SHP77 treated with DMSO at 0.1 percent for 48 hours (cell line): ENCODE data around the gene TNFRSF4.

ENCODE experiments used
- DNase-seq: peaks from one replicate; lab custom pipeline; 2025; lab: John Stamatoyannopoulos, UW

The TNFRSF4 gene

DNA sequence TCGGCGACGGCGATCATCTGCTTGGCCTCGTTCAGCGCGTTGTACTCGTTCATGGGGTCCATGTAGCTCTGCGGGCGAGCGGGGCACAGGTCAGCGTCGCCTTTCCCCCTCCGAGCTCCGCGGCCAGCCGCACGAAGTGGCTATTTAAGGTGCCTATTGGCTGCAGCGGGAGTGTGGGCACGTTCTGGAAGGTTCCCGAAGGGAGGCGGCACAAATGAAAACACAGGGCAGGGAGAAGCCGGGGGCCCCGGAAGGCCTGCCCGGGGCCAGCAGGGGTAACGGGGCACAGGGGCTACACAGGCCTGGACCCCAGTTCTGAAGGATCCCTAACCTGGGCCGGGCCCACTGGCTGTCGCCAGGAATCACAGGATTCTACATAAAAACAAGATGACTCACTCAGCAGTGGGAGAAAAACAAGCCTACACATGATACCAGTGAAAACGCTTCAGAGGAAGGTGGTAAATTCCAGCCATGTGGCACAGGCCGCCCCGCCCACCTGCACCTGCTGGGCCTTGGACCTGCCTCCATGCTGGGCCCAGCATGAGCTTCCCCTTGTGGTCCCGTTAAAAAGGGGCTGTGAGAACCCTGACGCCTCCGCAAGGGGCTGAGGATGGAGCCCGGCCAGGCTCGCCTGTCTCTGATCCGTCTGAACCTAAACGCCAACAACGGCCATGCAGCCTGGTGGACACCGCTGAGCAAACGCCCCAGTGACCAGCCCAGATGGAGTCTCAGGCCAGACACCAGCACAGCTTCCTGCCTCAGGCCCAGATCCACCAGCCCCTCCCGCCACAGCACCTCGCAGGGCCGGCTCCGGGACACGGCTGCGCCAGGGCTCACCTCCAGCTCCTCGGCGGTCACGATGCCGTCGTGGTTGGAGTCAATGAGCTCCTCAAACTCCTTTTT, 3.9 kb upstream of the TNFRSF4 start:
- no peak for DNase-seq

DNA sequence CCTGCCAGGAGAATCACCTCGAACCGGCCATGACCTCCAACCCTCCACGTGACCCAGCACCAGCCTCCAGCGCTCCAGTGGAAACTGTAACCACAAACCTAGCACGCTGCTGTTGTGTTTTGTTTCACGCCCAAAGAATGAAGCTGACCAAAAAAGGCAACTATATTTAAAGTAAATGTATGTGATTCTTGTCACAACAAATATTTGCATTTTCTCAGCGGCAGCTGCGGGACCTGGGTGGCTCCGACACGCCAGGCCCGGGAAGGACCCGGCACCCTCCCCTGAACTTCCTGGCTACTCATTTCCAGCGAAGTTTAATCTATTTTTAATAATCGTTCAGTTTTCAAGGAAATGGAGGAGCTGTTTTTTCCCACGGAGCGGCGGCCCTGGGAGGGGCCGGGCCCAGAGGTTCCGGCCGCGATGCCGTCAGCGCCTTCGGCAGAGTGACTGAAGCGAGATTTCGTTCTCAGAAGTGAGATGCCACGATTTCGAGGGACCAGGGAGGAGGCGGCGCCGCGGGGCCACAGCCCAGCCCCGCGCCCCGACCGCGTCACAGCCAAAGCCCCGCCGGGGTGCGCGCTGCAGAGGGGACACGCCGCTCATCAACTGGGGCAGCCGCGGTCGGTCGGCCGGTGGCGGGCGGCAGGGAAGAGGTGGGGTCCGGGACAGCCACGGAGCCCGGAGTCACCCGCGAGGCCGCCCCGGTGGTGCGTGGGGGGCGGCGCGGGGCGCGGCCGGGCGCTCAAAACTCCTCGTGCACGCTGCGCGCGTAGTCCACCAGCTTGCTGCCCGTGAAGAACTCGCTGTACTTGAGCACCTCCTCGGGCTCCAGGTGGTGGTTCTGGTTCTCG, 3.0 kb upstream of the TNFRSF4 start:
- no peak for DNase-seq

DNA sequence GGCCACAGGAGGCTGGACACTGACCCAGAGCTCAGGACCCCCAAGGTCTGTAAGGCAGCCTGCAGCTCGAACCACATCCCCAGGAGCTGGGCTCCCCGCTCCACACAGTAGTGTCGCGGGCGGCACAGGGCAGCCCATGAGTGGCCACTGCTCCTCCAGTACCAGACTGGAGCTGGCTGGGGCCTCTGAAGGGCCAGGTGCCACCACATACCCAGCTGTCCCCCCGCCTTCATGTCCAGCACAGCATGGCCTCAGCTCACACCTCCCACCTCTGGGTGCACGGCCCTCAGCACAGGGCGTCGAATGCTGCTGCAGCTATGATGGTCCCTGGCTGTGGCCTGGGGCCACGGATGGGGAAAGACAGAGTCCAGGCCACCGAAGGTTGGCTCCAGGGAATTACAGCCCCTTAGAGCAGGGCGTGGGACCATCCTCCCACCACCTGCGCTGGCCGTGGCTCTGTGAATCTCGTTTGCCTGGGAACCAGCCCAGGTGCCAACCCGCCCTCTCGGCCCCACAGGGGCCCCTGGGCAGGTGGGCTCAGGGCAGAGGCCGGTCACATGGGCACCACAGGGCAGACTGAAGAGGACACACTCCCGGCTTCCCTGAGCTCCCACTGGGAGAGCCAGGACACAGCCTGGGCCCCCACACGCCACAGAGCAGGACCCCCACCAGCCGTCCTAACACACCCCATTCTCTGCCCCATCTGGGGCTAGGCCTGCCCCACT, 2.1 kb upstream of the TNFRSF4 start:
- no peak for DNase-seq

DNA sequence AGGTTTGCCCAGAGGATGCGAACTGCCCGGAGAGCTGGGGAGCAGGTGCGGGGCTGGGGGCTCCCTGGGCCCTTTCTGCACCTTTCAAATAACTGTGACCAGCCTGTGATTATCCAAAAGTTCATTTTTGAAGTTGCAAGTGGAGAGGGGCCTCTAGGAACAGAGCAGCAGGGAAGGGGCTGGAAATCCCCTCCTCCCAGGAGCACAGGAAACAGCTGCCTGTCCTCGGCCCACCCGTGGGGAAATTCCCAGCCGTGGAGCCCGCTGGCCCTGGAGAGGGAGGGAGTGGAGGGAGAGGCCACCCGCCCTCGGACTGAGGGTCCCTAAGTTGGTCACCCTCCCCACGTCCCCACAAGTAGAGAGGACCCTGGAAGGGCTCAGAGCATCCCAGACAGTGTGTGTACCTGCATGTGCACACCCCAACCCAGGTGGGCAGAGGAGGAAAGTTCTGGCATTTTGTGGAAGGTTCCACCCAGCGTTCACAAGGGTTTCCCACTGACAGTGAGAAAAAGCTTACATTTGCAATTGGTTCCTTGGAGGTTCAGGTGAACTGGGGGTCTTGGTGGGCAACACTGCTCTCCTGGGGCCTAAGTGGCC, 1.2 kb upstream of the TNFRSF4 start:
- DNase-seq: no peak

DNA sequence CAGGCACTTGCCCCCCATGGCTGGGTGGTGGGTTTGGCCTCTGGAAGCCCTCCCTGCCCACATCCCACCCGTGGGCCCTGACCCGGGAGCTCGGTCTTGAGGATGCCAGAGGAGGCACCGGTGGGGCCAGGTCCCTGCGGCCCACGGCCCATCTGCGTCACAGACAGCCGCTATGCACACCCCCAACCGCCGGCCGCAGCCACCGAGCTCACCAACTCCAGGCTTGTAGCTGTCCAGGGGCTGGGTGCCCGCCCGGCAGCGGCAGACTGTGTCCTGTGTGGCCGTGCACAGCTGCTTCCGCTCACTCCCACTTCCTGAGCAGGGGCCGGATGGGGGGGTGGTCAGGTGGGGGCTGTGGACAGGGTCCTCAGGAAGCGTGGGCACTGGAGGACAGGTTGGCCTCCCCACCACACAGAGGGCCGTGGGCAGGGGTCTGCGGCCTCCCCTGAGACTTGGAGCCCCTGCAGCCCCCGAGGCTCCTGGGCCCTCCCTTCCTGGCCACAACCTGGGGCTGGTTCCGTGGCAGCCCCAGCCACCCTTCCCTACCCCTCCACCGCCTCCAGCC, 1.1 kb downstream of the TNFRSF4 start:
- no peak for DNase-seq

DNA sequence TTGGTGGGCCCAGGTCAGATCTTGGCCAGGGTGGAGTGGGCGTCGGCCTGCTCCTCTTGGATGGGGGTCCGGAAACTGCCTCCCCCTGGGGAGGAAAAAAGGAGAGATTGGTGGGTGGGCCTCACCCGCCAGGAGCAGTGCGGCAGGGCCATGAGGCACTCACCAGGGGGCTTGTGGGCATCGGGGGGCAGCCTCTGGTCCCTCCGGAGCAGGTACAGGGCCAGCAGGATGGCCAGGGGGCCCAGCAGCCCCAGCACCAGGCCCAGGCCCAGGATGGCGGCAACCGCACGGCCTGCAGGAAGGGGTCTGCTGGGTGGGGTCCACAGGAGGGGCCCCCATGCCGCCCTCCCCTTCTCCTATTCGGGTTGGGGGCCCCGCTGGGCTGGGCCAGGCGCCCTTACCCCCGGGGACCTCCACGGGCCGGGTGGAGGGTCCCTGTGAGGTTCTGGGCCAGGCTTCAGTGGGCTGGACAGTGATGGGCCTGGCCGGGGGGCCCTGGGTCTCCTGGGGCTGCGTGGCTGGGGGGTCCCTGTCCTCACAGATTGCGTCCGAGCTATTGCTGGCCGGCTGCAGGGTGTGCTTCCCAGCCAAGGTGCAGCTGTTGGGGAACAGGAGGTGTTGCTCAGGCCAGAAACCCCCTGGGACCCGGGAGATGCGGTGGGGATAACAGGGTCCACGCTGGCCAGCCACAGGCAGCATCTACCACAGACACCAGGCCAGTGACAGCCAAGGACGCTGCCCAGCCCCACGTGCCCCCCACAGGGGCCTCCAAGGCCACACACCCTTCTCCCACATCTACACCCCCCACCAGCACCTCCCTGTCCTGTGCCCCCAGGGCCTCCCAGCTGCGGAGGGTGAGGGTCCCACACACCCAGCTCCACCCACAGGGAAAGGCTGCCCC, 2.2 kb downstream of the TNFRSF4 start:
- DNase-seq: no peak

DNA sequence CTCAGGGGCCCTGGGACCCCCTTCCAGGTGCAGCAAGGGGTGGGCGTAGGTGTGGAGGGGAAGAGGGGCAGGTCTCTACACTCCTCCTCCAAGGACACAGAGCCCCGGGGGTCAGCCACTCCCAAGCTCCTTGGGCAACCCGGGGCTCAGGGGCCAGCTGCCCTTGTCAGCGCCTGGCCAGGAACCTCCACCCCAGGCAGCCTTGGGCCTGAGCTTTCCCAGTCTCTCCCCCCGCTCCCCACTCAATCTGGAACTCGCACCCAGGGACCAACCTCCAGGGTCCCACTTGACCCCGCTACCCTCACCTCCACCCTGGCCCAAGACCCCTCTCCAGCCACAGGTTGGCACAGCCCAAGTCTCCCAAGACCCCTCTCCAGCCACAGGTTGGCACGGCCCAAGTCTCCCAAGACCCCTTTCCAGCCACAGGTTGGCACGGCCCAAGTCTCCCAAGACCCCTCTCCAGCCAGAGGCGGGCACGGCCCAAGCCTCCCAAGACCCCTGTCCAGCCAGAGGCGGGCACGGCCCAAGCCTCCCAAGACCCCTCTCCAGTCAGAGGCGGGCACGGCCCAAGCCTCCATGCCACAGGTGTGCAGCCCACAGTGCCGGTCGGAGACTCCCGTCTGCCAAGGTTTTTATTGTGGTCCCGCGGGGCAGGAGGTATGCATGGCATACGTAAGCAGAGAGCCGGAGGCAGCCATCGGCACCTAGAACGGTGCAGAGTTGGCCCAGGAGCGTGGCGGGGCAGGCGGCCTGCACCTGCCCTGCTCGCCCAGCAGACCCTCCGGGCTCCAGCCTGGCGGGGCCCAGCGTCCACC, 3.0 kb downstream of the TNFRSF4 start:
- no peak for DNase-seq

DNA sequence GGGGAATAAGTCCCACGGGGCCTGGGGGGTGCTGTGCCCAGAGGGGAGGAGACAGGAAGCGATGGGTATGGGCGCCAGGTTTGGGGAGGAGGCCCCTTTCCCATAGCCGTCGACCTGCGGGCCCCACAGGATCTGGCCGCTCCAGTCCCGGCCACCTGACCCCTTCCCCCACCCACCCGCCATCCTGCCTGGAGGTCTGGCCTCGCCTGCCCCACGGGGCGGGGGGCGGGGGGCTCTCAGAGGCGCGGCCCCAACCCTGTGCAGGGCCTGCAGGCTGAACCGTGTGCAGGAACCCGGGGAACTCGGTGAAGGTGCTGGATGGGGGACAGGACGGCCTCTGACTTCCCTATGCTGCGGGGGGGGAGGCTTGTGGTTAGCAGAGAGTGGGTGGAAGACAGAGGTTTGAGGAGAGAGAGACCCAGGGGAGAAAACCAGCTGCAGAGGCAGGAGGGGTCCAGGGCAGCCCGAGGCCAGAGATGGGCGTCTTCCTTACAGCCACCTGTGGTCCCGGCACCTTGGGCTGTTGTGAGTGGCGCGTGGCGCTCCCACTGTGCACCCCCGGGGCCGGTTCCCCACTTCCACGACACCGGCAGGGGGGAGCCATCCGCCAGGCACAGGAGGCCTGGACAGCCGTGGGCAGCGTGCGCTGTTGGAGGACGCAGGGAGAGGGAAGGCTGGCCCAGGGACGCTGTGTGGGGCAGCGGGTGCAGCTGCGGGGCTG, 5.1 kb downstream of the TNFRSF4 start:
- DNase-seq: no peak

DNA sequence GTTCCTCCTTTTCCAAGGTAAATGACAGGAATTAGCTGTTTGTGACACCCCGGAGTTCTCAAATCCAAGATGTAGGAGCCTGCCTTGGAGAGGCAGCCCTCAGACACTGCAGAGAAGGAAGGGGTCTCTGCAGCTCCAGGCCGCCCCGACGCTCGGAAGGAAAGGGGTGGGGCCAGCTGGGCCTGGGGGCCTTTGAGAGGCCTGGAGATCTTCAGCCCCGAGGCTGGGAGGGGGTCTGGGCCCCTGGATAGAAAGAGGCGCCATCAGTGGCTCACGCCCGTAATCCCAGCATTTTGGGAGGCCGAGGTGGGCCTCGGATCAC, 6.4 kb downstream of the TNFRSF4 start:
- DNase-seq: no peak

DNA sequence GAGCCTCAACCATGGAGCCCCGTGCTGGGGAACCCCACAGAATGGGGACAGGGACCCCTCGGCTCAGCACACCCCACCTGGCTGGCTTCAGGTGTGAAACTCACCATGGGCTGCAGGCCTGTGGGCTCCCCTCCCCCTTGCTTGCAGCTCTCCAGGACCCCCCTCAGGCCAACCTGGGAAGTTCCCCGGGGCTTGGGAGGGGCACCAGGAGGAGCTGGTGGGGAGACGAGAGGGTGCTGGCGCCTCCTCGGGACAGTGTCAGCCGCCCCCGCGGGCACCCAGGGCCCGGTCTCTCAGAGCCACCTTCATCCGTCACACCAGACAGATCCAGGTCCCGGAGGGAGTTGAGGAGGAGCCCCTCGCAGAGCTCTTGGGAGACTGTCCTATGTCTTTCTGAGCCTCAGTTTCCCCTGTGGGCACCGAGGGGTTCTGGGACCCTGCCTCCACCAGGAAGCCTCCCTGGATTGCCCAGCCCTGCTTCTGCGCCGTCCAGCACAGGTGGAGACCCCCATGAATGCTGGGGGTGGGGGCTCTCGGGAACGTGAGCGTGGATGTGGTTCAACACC, 6.9 kb downstream of the TNFRSF4 start:
- DNase-seq: no peak

DNA sequence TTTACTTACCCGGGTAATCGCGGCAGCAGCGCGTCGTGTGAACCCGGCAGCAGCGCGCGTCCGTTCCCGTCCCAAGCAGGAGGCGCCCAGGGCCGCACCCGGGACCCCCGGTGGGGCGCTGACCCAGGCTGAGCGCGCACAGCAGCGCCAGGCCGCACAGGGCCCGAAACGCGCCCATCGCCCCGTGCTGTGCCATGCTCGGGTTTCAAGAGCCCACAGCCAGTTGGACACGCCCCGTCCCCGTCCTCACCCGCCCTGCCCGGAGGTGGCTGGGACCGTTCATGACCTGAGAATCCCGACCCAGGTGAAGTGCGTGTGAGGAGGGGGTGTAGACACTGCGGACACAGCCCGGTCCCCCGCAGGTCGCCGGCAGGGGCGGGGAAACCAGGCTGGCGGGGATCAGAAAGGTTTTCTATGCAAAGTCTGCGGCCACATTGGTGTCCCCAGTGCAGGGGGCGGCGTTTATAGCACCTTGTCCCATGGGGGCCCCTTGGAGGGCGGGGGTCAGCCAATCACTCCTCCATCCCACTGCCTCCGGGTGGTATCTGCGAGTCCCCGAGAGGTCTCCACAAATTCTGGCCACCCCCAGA, 7.5 kb downstream of the TNFRSF4 start, which contains the start of gene TNFRSF18:
Gene TNFRSF18 (minus strand): TSS at position 217 of the 590 bp plus-strand sequence. CDS start 21 bp downstream, at position 196.
- DNase-seq: no peak

DNA sequence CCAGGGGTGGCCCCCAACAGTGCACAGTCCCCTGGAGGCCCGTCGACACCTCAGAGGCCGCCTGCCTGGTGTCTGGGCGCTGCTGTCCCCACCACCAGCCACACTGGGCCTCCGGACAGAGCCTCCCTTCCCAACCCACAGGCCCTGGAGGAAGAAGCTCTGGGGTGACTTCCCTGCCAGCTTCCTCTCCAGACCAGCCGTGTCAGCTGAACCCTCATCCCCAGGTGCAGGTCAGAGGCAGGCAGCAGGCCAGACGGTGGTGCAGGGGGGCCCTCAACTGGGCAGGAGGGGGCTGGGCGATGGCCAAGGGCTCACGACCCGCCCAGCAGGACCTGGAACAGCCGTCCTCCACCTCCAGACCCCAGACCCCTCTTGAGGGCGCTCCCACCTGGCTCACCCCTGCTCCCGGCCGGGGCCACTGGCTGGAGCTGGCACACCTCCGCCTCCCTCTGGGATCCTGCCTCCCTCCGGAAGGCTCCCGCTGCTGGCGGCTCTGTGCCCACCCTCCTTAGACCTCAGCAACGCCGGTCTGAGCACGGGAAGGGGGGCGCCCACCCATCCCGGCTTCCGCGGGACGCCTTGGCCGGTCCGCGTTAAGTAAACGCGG, 8.1 kb downstream of the TNFRSF4 start:
- no peak for DNase-seq

DNA sequence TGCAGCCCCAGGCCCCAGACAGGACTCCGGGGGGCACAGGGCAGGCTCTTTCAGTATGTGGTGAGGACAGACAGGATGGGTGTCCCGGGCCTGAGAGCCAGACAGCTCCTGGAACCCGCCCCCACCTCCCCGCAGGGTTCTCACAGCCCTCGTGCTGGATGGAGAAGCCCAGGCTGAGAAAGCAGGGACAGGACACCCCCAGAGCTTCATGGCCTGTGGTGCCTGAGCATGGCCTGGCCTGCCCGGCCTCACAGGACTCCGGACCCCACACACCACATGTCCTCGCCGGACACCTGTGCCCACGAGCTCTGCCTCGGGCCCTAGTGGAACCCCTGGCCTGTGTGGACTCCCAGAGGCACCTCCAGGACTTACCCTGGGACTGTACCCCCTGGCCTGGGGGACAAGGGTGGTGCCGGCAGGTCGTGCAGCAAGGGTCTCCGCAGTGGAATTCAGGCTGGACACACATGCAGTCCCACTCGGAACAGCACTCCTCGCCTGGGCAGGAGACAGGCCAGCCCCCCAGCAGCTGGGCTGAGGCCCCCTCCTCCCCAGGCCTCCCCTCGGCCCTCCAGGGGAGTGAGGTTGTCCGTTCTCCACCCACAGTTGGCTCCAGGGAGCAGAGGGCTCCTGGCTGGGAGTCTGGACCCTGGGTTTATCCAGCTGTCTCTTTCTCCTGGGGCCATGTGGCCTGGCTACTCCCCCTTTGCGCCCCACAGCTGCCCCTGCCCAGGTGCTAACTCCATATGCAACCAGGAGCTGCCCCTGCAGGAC, 8.8 kb downstream of the TNFRSF4 start:
- DNase-seq: no peak

DNA sequence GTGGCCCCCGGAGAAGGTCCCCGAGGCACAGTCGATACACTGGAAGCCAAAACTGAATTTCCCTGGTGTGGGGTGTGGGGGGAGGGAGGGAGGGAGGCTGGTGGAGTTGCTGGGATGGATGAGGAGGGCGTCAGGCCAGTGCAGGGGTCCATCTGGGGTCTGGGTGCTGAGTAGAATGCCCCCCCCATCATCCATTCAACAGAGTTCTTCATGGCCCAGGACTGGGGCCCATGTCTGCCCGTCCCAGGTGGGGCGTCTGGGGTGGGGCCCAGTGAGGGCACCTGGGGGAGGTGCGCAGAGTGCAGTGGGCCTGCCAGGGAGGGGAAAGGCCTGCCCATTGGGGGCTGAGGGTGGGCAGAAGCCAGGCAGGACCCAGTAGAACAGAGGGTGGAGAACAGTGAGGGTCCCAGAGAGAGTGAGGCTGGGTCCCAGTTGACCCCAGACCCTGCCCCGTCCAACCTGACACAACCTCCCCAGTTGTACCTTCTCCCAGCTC, 9.5 kb downstream of the TNFRSF4 start:
- DNase-seq: no peak

DNA sequence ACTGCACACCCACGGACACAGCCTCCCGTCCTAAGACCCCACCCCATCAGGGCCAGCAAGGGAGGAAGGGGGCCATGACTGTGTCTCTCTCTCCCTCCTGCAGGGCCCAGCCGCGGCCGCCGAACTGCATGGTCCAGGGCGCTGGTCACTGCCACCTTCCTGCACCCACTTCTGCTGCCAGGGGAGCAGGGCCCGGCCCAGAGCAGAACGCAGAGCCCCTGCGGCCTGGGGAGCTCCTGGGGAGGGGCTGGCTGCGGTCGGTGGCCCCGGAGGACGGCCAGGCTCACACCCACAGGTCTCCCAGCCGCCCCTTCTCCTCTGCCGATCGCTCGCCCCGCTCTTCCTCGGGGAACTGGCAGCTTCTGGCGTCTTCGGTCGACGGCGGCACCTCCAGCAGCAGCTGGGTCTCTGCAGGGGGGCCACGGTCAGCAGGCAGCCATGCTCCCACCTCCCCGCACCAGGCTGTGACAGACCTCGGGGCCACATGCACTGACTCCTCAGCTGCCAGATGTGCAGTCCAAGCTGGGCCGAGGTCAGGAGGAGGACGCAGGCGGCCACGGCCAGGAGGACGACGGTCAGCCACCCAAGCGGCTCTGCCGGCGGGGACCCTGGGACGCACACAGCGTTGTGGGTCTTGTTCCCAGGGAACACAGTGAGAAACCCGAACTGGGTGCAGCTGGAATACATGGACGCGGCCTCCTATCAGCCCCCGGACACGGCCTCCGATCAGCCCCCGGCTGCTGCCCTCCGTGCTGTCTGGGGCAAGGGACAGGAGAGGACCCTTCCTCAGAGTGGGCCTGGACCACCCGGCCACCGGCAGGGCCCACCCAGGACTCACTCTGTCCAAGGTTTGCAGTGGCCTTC, 10.2 kb downstream of the TNFRSF4 start:
- DNase-seq: no peak
